Peyer's patch (tissue), 4 donors: Measurements from ENCODE around the gene FOLR2.

Experiments
- POLR2A ChIP-seq, 2 donors: fragments of 450-650 bp; IDR thresholded peaks; one replicate each; pipeline ENCODE4 v1.5.1; 2017; ENCODE audit warnings: antibody characterized with exemption in 2 of 2, mild to moderate bottlenecking in 2 of 2, moderate library complexity in 2 of 2
- TF ChIP-seq, protein P1 (sequence below), 6 experiments: fragments of 450-650 bp in 4 of 6; fragments of 200-600 bp in 2 of 6; sonication (generic) in 1 of 6; IDR thresholded peaks; one replicate each; pipeline ENCODE4 v1.5.1; 2017 to 2019; ENCODE audit warnings: antibody characterized with exemption in 6 of 6, mild to moderate bottlenecking in 3 of 6, moderate library complexity in 1 of 6

DNA sequence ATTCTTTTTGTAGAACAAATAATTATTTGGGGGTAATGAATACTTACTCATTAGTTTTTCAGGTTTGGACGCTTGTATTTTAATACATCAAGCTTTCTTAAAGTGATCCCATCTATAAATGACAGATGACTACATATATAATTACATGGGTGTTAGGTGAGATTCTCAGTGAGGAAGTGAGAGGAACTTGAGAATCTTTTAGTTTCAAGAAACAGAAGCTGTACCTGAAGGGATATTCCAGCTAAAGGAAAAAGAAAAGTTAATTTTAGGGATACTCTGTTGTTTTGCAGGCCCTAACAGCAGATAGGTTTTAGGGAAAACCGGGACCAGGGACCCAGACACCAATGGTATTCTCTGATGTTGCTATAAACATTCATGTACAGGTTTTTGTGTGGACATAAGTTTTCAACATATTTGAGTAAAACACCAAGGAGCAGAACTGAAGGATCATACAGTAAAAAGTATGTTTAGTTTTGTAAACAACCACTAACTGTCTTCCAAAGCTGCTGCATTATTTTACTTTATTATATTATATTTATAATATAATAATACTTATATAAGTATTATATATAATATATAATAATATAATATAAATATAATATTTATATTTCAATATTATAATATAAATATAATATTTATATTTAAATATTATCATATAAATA is 51.5 kb downstream of the FOLR2 start:
- TF ChIP-seq, protein P1, sequence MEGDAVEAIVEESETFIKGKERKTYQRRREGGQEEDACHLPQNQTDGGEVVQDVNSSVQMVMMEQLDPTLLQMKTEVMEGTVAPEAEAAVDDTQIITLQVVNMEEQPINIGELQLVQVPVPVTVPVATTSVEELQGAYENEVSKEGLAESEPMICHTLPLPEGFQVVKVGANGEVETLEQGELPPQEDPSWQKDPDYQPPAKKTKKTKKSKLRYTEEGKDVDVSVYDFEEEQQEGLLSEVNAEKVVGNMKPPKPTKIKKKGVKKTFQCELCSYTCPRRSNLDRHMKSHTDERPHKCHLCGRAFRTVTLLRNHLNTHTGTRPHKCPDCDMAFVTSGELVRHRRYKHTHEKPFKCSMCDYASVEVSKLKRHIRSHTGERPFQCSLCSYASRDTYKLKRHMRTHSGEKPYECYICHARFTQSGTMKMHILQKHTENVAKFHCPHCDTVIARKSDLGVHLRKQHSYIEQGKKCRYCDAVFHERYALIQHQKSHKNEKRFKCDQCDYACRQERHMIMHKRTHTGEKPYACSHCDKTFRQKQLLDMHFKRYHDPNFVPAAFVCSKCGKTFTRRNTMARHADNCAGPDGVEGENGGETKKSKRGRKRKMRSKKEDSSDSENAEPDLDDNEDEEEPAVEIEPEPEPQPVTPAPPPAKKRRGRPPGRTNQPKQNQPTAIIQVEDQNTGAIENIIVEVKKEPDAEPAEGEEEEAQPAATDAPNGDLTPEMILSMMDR (IDR thresholded peaks at IDR 0.05) = no peak
- TF ChIP-seq POLR2A (IDR thresholded peaks at IDR 0.05) = no peak
